Measurements from ENCODE around the gene NME4.

NME4 gene

GRCh38 chr16:440627-441026 lies 43.6 kb downstream of the NME4 start:
- no peak for DNase-seq

GRCh38 chr16:441447-441846 lies 44.4 kb downstream of the NME4 start:
- no peak for DNase-seq

DNA sequence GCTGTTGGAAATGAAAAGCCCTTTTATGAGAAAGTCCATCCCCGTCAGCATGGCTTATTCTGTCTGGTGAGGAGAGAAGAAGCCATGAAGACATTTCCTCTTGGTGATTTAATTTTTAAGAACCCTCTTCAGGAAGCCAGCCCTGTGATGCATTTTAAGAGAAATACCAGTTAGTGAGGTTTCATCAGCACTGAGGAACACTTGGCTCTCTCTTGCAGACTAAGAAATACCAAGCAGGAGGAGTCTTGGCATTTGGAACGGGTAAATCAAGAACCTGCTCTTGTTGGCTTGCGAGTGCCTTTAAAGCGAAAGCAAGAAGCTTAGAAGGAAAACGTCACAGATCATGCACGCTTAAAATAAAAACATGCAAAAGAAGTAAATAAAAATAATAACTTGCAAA lies 46.0 kb downstream of the NME4 start:
- DNase-seq, result no peak

DNA sequence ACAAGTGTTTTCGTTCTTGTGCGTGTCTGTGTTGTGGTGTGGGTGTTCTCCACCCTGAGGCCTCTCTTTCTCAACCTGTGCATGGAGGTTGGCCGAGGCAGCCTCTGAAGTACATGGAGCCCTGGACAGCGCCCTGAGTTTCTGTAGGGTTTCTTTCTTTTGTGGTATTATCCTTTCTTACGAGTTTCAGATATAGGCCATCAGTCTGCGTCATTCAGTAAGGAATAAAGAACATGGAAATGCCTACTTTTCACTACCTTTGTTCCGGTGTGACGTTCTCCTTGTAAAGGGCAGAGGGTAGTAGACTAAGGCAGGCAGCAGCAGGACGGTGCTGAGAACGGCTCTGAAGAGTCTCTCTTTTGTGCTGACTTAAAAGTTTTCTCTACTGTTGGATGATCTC lies 47.0 kb downstream of the NME4 start:
- no peak for DNase-seq

- DNase-seq, result no peak
These were observed 48.6 kb downstream of the NME4 start for GRCh38 chr16:445566-445965.
